Measurements from ENCODE around the gene TBX2.

The TBX2 gene

GRCh38 chr17:61369751-61370150 is 29.9 kb upstream of the TBX2 start:
- DNase-seq, result no peak

- no peak for DNase-seq
Measured at GRCh38 chr17:61371179-61371578, 28.5 kb upstream of the TBX2 start.

GRCh38 chr17:61371606-61372005 is 28.0 kb upstream of the TBX2 start:
- no peak for DNase-seq

- DNase-seq, result no peak
Measured at GRCh38 chr17:61372436-61372835, 27.2 kb upstream of the TBX2 start.

GRCh38 chr17:61376931-61377838 is 22.5 kb upstream of the TBX2 start:
- DNase-seq, result no peak

GRCh38 chr17:61378658-61379456 is 20.8 kb upstream of the TBX2 start:
- no peak for DNase-seq

GRCh38 chr17:61379457-61380216 is 20.0 kb upstream of the TBX2 start:
- DNase-seq, result no peak

DNA sequence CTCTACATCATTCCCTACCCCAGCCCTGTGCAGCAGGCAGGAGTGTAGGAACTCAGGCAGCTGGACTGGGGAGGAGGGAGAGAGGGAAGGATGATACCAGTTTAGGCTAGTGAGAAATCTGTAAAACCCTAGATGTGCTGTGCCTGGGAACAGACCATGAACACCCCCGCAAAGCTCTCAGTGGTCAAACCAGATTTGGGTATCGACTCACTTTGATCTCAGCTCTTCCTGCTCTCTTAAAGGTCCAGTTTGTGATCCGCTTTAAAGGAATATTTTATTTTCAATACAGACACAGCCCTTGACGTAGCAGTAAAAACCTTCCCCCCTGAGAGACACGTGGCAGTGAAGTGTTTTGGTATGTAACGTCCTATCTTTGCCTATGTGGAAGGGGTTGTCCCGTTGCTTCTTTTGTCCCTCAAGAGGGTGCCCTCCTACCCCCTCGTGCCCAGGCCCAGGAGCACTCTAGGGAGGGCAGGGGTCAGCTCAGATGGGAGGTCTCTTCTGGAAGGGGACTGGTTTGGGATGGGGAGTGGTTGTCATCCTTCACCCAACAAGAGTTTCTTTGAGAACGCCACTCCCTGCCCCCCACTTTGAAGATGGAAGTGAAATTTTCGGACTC is 19.3 kb upstream of the TBX2 start:
- DNase-seq, result no peak

- no peak for DNase-seq
Measured at GRCh38 chr17:61380836-61381525, 18.7 kb upstream of the TBX2 start.

DNA sequence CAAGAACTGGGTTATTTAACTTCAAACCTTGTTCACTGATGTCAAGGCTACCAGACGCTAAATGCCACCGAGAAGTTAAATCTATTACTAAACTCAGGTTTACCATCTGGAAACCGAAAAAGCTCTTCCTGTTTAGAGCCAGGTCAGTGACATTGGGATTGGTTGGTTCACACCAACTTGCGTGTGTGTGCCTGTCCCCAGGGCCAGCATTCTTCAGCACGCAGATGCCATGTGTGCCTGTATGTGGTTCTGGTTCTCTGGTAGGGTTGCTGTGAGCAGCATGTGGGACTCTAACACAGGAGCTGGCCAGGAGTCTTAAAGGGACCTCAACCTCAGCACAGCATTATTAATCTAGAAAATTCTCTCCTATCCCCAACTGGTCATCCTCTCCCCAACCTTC is 18.1 kb upstream of the TBX2 start:
- no peak for DNase-seq

GRCh38 chr17:61382796-61383688 is 16.6 kb upstream of the TBX2 start:
- DNase-seq, result no peak

- no peak for DNase-seq
Measured at GRCh38 chr17:61383689-61384201, 15.9 kb upstream of the TBX2 start.

DNA sequence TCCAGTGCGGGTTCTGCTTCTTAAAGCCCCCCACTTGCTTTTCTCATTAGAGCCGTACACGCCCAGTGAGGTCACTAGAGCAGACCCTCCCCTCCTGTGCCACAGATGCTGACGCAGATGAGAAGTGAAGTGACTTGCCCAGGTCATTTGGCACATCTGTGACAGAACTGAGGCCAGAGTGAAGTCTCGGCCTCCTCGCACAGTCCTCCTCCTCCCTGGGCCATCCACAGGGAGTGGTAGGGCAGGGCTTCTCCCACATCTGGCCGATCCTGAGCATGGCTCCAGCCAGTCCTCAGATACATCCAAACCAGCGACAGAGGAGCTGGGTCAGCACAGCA is 15.3 kb upstream of the TBX2 start:
- no peak for DNase-seq

GRCh38 chr17:61384692-61385576 is 14.7 kb upstream of the TBX2 start:
- DNase-seq, result no peak

DNA sequence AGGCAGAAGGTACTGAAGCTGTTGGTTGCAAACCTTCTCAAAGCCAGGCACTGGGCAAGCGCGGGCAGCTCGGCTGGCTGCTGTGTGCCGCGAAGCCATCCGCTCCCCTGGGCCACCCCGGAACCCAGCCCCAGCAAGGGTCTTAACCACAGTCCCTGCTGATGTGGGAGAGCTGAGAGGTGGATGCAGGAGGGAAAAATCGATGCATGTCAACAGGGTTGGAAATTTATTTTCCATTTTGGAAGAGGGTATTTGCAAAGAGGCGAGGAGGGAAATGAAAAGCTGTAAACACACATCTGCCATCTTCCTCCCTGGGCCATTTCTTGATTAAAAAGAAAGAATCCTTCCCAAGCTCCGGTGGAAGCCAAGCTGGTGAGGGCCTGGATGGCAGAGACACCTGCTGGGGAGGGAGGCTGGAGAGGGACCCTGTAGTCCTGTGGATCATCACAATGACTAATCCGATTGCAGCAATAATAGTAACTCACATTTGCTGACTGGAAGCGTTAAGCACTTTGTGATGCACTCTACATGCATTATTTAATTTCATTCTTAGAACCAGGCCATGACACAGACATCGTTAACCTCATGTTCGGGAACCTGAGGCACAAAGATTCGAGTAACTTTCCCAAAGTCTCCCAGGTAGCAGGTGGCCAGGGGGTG is 13.9 kb upstream of the TBX2 start:
- no peak for DNase-seq

GRCh38 chr17:61386251-61386650 is 13.4 kb upstream of the TBX2 start:
- DNase-seq, result no peak

DNA sequence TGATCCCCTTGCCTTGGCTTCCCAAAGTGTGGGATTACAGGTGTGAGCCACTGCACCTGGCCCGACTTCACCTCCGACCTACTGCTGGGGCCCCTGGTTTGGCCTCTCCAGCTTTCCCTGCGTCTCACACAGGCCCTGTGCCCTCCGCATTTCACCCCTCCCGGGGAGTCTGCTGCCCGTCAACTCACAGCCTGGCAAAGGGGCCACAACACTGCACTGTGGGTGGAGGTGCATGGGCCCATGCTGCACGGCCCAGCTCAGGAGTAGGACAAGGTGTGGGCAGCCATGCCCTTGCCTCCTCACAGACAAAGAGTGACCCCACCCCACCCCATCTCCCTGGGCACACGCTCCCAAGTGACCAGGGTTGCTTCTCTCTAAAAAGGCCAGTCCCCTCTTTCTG is 12.6 kb upstream of the TBX2 start:
- no peak for DNase-seq

DNA sequence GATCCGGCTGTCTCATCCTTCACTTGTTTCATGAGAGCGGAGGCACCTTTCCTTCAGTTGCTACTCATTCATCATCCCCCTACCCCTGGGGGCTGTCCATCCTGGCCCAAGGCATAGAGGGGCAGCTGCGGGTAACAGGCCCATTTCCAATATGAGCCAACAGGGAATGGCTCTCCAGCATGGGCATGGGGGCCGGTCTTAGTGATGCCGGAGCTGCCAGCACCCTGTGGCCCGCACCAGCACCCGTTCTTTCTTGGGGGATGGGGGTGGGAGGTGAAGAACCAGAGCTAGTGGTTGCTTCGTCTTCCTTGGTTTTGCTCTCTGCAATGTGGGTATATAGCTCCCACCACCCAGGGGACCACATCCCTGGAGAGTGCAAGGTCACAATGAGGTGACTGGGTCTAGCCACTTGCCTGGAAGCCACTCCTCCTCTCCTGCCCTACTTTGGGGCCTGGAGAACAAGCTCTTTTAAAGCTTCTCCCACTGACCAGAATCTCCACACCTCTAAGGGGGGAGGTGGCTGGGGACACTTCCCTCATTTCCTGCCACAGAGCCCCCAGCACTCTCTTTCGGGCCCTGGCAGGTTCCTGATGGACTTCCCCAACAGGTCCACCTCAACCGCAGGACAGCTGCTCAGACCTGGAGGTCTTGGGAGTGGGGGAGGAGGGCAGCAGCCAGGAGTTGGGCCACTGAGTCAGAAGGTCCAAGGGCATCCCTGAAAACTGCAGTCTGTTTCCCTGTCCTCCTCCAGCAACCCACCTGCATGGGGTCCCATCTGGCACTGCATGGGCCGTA is 11.9 kb upstream of the TBX2 start:
- no peak for DNase-seq

All from CD4-positive, alpha-beta T cell treated with Interleukin-4 for 4 hours (primary cell).